Natural killer cell treated with Interleukin-12 subunit alpha and Interleukin-12 subunit beta and Interleukin-15 and Interleukin-18, amount 100 ng/mL, for 72 hours (primary cell): ENCODE measurements around the gene GPR55. TPM values are rescaled to one million over a fixed set of nuclear protein-coding genes. Genes with fewer than 3 reads are reported as not detected.
A peak's percentile ranks its signal among the peaks of the same experiment; 100 is the strongest.
"Not testable (repeated sequence)": the region's sequence is repeated elsewhere in the genome, so short reads cannot be mapped to it uniquely, and the experiment has no call there.

ENCODE experiments used
- ATAC-seq, 2 donors: fragments of 150-1000 bp; cut with Tn5 transposase in 1 of 2; sonication (Bioruptor Pico), chemical (Tn5 transposase) in 1 of 2; 2 replicates each; pipeline ENCODE4 v1.10.0; 2021
- DNase-seq: peaks from one replicate; pipeline ENCODE4 v3.0.0; 2022; ENCODE audit warnings: low spot score
- H3K27ac Mint-ChIP-seq, 2 donors: 1 replicate in 1 of 2; 2 replicates in 1 of 2; pipeline ENCODE4 v1.8.0; 2022; ENCODE audit warnings: mixed read lengths in 2 of 2, mild to moderate bottlenecking in 1 of 2, moderate library complexity in 1 of 2
- H3K27me3 Mint-ChIP-seq, 2 donors: 1 replicate in 1 of 2; 2 replicates in 1 of 2; pipeline ENCODE4 v1.8.0; 2022; ENCODE audit warnings: mixed read lengths in 2 of 2
- H3K36me3 Mint-ChIP-seq: one replicate; pipeline ENCODE4 v1.8.0; 2022; ENCODE audit warnings: mixed read lengths
- H3K4me1 Mint-ChIP-seq, 2 donors: 1 replicate in 1 of 2; 2 replicates in 1 of 2; pipeline ENCODE4 v1.8.0; 2022; ENCODE audit warnings: low read depth in 2 of 2, mixed read lengths in 2 of 2, mild to moderate bottlenecking in 1 of 2
- H3K4me3 Mint-ChIP-seq: one replicate; pipeline ENCODE4 v1.8.0; 2022; ENCODE audit warnings: mixed read lengths
- H3K9me3 Mint-ChIP-seq: 2 replicates; pipeline ENCODE4 v1.8.0; 2022; ENCODE audit warnings: mixed read lengths
- total RNA-seq, 2 donors: library from RNA; stranded (reverse); gene quantifications; one replicate each; pipeline ENCODE4 v1.2.3, GENCODE V29; 2022

GPR55 gene
- total RNA-seq, 2 donors from 2014 or later = 0.26 to 5.5 TPM

GRCh38 chr2:230937362-230937761 lies 12.3 kb upstream of the GPR55 start:
- Mint-ChIP-seq H3K4me1 (peaks cover 17% of the 10 kb centered on the region in 2 donors), H3K4me3 (no peak overlapping the region), H3K9me3 (peaks cover 7% of the 10 kb centered on the region), H3K27ac (no peak overlapping the region), H3K27me3 (peaks cover 27 to 28% of the 10 kb centered on the region in 2 donors), H3K36me3 (peaks cover 18% of the 10 kb centered on the region)
- no peak for DNase-seq
- ATAC-seq = no peak

- H3K27me3 Mint-ChIP-seq = peaks cover 20 to 31% of the 10 kb centered on the region in 2 donors
Observed at GRCh38 chr2:230936243-230936642, 11.2 kb upstream of the GPR55 start.

GRCh38 chr2:230935130-230935430 lies 10.0 kb upstream of the GPR55 start:
- ATAC-seq (no peak), DNase-seq (no peak)
- peaks cover 7% of the 10 kb centered on the region for H3K9me3 Mint-ChIP-seq
- no peak overlapping the region for H3K4me3 Mint-ChIP-seq
- H3K27ac Mint-ChIP-seq = no peak overlapping the region
- H3K4me1 Mint-ChIP-seq = peaks cover 32 to 37% of the 10 kb centered on the region in 2 donors
- H3K27me3 Mint-ChIP-seq = peaks cover 32 to 41% of the 10 kb centered on the region in 2 donors
- H3K36me3 Mint-ChIP-seq = peaks cover 18% of the 10 kb centered on the region

More at GRCh38 chr2:230936243-230936642, 11.2 kb upstream of the GPR55 start:
- peaks cover 18% of the 10 kb centered on the region for H3K36me3 Mint-ChIP-seq
- not testable (repeated sequence) for H3K4me3 Mint-ChIP-seq, ATAC-seq, DNase-seq, H3K9me3 Mint-ChIP-seq, H3K27ac Mint-ChIP-seq
- peaks cover 21 to 29% of the 10 kb centered on the region in 2 donors for H3K4me1 Mint-ChIP-seq

GRCh38 chr2:230934231-230935129 lies 9.4 kb upstream of the GPR55 start:
- DNase-seq (no peak), ATAC-seq (no peak)
- Mint-ChIP-seq H3K4me3 (no peak overlapping the region), H3K4me1 (peaks cover 32 to 38% of the 10 kb centered on the region in 2 donors), H3K36me3 (peaks cover 18% of the 10 kb centered on the region), H3K27ac (no peak overlapping the region), H3K9me3 (peaks cover 7% of the 10 kb centered on the region), H3K27me3 (peaks cover 32 to 40% of the 10 kb centered on the region in 2 donors)

- Mint-ChIP-seq H3K4me3 (no peak overlapping the region), H3K36me3 (peaks cover 18% of the 10 kb centered on the region), H3K27me3 (peaks cover 32 to 35% of the 10 kb centered on the region in 2 donors), H3K9me3 (peaks cover 7% of the 10 kb centered on the region), H3K27ac (no peak overlapping the region), H3K4me1 (peaks cover 34 to 38% of the 10 kb centered on the region in 2 donors)
- no peak for DNase-seq
- ATAC-seq = no peak
Observed at GRCh38 chr2:230933521-230934180, 8.6 kb upstream of the GPR55 start.

GRCh38 chr2:230932556-230933511 lies 7.8 kb upstream of the GPR55 start:
- Mint-ChIP-seq H3K4me3 (peak overlapping the region; percentile 44), H3K27me3 (peaks cover 32 to 39% of the 10 kb centered on the region in 2 donors), H3K27ac (no peak overlapping the region), H3K36me3 (peaks cover 18% of the 10 kb centered on the region), H3K4me1 (peaks cover 37 to 38% of the 10 kb centered on the region in 2 donors), H3K9me3 (peaks cover 7% of the 10 kb centered on the region)
- DNase-seq (no peak), ATAC-seq (peak; percentile 46 to 61)

- DNase-seq = no peak
- Mint-ChIP-seq H3K4me3 (peak overlapping the region; percentile 28), H3K27me3 (peaks cover 32 to 39% of the 10 kb centered on the region in 2 donors), H3K36me3 (peaks cover 14% of the 10 kb centered on the region), H3K9me3 (peaks cover 4% of the 10 kb centered on the region), H3K27ac (peak overlapping the region in 1 of 2 donors; percentile 50), H3K4me1 (peaks cover 41 to 42% of the 10 kb centered on the region in 2 donors)
- ATAC-seq = peak in 1 of 2 donors; percentile 11
Observed at GRCh38 chr2:230931556-230932231, 6.7 kb upstream of the GPR55 start.

GRCh38 chr2:230930928-230931555 lies 6.0 kb upstream of the GPR55 start:
- Mint-ChIP-seq H3K4me3 (peak overlapping the region; percentile 17), H3K9me3 (peaks cover 4% of the 10 kb centered on the region), H3K36me3 (peaks cover 8% of the 10 kb centered on the region), H3K27me3 (peaks cover 31 to 39% of the 10 kb centered on the region in 2 donors), H3K27ac (peak overlapping the region in 1 of 2 donors; percentile 21), H3K4me1 (peaks cover 41 to 42% of the 10 kb centered on the region in 2 donors)
- no peak for DNase-seq
- no peak for ATAC-seq

- peaks cover under 1% of the 10 kb centered on the region for H3K36me3 Mint-ChIP-seq
- peaks cover 38 to 44% of the 10 kb centered on the region in 2 donors for H3K4me1 Mint-ChIP-seq
- peaks cover 23 to 33% of the 10 kb centered on the region in 2 donors for H3K27me3 Mint-ChIP-seq
- peak overlapping the region in 1 of 2 donors; percentile 21 for H3K27ac Mint-ChIP-seq
- H3K4me3 Mint-ChIP-seq = no peak overlapping the region
- ATAC-seq = no peak
- no peak for DNase-seq
- no peaks in the 10 kb centered on the region for H3K9me3 Mint-ChIP-seq
Observed at GRCh38 chr2:230930149-230930780, 5.2 kb upstream of the GPR55 start.

GRCh38 chr2:230929381-230930148 lies 4.5 kb upstream of the GPR55 start:
- Mint-ChIP-seq H3K4me3 (no peak overlapping the region), H3K4me1 (peaks cover 38 to 51% of the 10 kb centered on the region in 2 donors), H3K27ac (no peak overlapping the region), H3K27me3 (peaks cover 22 to 33% of the 10 kb centered on the region in 2 donors), H3K9me3 (no peaks in the 10 kb centered on the region), H3K36me3 (no peaks in the 10 kb centered on the region)
- no peak for ATAC-seq
- DNase-seq = peak; percentile 49

- Mint-ChIP-seq H3K4me3 (no peak overlapping the region), H3K4me1 (peaks cover 35 to 58% of the 10 kb centered on the region in 2 donors), H3K27ac (peak overlapping the region in 1 of 2 donors; percentile 42), H3K27me3 (peaks cover 26 to 32% of the 10 kb centered on the region in 2 donors), H3K9me3 (no peaks in the 10 kb centered on the region), H3K36me3 (no peaks in the 10 kb centered on the region)
- ATAC-seq (no peak), DNase-seq (peak; percentile 35)
Observed at GRCh38 chr2:230928701-230929380, 3.8 kb upstream of the GPR55 start.
